T1000 (cell line): ENCODE measurements around the gene SKOR2.
"Not testable (repeated sequence)": the region's sequence is repeated elsewhere in the genome, so short reads cannot be mapped to it uniquely, and the experiment has no call there.

ENCODE experiments used
- DNase-seq: peaks from one replicate; lab custom pipeline; 2025; ENCODE audit warnings: mixed read lengths; lab: John Stamatoyannopoulos, UW

Gene SKOR2

DNA sequence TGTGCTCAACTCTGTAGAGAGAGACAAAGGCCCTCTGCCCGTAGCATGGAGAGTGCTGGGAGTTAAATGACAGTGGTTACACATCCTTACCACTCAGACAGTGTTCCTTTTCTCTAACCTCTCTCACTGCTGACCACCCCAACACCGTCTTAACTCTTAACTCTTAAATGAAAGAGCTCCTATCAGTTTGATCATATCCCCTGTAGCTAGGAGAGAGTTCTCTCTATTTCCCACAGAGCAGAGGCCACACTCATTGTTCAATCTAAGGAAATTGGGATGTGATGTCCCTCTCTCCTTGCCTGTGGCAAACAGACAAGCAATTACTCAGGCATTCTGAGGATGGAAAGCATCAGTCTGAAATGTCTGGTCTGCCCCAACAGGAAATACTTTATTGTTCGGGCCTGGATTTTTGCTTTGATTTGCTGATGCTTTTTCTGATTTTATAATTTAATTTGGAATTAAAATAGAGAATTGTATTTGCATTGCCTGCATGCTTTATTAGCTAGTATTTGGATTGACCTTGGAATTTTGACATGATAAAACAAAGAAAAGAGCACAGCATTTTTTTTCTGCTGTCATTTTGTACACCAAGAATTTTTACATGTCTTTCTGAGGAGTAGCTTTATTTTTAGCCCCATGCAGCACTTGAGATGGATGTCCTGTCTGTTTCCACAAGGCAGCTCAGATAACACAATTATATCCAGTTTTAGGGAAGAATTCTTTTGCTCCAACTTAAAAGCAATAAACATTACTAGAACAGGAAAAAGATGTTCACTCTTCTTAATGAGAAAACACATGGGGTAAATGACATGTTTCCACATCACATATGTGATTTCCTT lies 47.6 kb downstream of the SKOR2 start:
- no peak for DNase-seq

DNA sequence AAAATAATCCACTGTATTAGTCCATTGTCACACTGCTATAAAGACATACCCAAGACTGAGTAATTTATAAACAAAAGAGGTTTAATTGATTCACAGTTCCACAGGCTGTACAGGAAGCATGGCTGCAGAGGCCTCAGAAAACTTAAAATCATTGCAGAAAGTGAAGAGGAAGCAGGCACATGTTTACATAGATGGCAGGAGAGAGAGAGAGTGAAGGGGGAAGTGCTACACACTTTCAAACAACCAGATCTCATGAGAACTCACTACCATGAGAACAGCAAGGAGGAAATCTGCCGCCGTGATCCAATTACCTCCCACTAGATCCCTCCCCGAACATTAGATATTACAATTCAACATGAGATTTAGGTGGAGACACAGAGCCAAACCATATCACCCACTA lies 55.5 kb downstream of the SKOR2 start:
- DNase-seq: not testable (repeated sequence)

DNA sequence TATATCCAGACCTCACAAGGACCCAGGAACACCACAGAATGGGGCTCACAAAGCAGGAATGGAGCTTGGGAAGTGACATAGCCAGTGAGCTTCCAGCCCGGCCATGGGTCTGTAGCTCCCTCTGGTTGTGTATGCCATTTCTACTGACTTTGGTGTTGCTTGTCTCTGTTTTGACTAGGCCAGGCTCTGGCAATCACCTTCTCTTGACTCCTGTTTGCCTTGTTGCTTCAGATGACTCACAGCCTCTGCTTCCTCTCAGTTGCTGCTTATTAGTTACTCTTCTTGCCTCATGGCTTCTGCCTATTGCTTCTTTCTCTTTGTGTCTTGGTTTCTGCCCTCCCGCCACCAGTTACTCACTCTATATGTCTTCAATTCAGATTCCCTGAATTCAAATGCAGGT lies 59.5 kb downstream of the SKOR2 start:
- DNase-seq: no peak

DNA sequence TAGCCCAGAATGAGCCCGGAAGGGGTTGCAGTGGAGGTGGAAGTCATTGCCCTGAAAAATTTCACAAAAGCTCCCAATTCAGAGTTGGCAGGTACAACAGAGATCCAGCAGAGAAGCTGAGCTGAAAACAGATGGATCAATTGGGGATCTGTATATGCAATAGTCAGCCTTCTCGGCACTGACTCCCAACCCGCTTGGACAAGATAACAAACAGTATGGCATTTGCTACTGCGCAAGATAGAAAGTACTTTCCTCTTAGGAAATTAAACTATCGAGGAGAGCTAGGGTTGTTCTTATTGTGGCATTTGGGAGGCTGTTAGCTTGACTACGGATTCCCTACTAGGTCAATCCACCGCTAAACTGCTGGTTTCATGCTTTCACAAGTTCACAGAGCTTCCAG lies 63.7 kb downstream of the SKOR2 start:
- no peak for DNase-seq

DNA sequence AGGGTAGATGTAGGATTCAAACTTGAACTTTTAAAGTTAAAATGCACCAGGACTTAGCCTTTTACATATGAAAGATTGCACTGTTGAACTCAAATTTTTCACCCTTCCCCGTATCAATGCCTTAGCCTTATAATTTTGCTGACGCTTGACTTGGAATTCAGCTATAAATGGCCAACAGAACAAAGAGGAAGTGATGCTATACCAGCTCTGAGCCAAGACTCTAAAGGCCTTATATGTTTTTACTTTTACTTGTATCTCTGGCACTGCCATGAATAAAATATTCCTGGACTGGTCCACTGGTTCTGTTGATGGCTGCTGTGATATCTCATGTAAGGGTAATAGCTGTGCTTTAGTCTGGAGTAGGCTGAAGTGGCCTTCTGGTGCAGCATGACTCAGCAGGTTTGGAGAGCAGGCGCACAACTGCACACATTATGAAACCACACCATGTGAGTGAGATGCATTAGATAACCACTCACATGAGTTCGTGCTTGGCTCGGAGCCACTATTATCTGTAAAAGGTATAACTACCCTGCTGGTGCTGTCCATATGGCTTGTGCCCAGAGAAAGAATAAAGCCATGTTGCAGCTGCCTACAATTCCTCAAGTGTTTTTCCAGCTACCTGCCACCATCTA lies 66.9 kb downstream of the SKOR2 start:
- DNase-seq: no peak

DNA sequence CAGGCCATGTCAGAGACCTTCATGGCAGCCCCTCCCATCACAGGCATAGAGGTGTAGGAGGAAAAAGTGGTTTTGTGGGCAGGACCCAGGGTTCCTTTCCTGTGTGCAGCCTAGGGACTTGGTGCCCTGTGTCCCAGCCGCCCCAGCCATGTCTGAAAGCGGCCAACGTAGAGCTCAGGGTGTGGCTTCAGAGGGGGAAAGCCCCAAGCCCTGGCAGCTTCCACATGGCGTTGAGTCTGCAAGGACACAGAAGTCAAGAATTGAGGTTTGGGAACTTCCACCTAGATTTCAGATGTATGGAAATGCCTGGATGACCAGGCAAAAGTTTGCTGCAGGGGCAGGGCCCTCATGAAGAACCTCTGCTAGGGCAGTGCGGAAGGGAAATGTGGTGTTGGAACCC lies 69.3 kb downstream of the SKOR2 start:
- DNase-seq: not testable (repeated sequence)

GRCh38 chr18:47180765-47181164 lies 70.7 kb downstream of the SKOR2 start:
- DNase-seq: no peak

- DNase-seq: no peak
Measured at GRCh38 chr18:47179520-47179919, 71.9 kb downstream of the SKOR2 start.

DNA sequence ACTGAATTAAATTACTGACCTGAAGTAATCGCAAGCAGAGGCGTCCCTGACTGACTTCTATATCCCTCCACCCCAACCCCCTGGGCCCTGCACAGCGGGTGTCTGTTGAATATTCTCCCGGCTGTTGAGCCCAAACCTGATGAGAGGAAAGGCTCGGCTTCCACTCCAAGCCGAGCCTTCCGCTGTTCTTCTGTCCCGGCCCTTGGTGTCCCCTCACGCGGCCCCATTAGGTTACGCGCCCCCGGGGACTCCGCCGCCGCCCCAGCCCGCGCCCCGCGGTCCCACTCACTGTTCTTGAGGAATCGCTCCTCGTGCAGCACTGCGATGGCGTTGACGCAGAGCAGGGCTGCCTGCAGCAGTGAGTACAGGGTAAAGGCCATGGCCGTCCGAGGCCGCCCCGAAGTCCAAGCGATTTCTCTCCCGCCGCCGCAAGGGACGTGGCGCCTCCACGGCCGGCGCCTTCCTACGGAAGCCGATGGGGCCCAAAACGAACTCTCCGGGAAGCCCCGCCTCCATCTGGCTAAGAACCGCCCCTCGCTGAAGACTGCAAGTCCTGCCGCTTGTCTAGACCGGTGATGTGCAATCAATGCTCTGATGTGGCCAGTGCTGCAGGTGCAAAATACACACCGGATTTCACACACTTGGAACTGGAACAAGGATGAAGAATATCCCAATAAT lies 75.4 kb downstream of the SKOR2 start, which contains the start of gene IER3IP1:
IER3IP1 (minus strand) TSS at position 467 of the 678 bp plus-strand sequence; CDS start at position 380, 87 bp downstream.
- peak; percentile 77 for DNase-seq

DNA sequence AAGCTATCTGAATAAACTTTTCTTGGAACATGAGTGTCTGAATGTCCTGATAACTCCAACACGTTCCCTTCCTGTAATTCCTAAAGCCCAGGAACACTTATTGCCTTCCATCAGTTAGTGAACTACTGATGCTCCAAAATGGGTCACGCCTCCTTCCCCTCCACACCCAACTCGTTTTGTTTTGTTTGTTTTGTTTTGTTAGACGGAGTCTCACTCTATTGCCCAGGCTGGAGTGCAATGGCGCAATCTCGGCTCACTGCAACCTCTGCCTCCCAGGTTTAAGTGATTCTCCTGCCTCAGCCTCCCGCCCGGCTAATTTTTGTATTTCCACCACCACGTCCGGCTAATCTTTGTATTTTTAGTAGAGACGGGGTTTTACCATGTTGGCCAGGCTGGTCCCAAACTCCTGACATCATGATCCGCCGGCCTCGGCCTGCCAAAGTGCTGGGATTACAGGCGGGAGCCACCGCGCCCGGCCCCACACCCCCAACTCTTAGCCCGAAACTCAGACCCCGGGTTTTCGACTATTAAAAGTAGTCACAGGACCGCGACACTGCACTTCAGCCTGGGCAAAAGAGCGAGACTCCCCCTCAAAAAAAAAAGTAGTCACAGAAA lies 76.1 kb downstream of the SKOR2 start:
- DNase-seq: no peak

DNA sequence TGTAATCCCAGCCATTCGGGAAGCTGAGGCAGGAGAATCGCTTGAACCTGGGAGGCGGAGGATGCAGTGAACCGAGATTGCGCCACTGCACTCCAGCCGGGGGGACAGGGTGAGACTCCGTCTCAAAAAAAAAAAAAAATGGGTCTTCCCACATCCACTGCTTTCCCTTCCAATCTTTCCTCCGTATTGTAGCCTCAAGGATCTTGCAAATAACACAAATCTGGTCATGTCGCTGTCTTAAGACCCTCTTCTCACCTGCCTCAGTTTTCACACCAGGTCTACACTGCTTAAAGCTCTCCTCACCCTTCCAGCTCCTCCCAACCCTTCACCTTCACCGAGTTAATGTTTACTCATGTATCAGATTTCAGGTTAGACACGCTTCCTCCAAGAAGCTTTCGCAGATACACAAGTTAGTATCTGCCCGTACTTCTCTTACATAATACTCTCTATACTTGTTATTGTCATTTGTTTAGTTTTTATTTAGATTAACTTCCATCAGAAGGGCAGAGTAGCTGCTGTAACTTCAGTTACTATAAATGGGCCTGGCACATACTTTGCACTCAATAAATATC lies 76.8 kb downstream of the SKOR2 start:
- no peak for DNase-seq

DNA sequence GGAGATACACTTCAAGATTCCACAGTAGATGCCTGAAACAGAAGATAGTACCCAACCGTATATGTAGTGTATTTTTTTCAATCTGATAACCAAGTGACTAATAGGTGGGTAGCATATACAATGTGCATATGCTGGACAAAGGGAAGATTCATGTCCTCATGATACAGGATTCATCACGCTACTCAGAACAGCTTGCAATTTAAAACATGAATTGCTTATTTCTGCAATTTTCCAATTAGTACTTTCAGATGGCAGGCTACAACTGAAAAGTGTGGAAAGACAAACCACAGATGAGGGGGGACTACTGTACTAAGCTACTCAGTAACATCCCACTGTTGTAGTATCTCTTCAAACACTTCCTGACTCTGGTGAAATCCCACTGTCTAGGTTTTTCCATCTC lies 79.0 kb downstream of the SKOR2 start:
- no peak for DNase-seq

- DNase-seq: no peak
Measured at GRCh38 chr18:47168913-47169312, 82.5 kb downstream of the SKOR2 start.

- DNase-seq: no peak
Measured at GRCh38 chr18:47168509-47168908, 83.0 kb downstream of the SKOR2 start.

DNA sequence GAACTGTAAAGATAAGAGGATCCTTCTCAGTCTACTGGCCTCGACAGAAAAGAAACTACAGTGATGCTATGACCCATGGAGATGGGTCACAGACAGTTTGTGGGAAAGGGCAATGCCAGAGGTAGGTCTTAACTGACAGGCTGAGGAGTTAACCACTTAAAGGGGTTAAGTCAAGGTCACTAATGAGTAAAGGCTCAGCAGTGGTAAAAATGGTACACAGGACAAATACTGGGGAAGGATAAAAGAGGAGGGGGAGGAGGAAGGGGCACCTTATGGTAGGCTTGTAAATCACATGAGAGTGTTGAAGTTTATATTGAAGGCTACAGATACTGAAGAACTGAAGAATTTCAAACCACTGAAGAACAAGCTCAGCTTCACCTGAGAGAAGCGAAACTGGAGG lies 85.2 kb downstream of the SKOR2 start:
- DNase-seq: no peak

- no peak for DNase-seq
Measured at GRCh38 chr18:47163241-47163640, 88.2 kb downstream of the SKOR2 start.

DNA sequence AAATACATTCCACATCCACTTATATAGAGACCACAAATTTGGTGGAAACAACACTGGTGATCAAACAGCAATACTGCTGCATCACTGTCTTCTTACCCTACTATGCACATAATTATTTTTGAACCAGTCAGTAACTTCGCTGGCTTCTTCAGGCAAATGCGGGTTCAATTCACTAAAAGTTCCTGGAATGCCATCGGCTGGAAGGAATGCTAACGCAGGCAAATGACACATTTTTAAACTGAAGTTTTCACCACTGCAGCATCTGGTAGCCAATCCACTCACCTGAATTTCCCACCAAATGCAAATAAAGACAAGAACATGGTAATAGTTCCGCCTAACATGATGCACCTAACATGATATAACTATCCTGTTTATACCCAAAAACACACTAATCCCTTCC lies 91.2 kb downstream of the SKOR2 start:
- no peak for DNase-seq

DNA sequence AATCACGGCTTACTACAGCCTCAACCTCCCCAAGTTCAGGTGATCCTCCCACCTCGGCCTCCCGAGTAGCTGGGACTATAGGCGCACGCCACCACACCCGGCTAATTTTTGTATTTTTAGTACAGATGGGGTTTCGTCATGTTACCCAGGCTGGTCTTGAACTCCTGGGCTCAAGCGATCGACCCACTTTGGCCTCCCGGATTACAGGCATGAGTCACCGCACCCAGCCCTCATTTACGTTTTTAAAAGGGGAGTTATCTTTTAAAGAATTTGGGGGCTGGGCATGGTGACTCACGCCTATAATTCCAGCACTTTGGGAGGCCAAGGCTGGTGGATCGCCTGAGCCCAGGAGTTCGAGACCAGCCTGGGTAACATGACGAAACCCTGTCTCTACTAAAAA lies 93.1 kb downstream of the SKOR2 start:
- DNase-seq: not testable (repeated sequence)
